ENCODE measurements around the gene PDGFD. TPM values are rescaled to one million over a fixed set of nuclear protein-coding genes. Genes with fewer than 3 reads are reported as not detected.

The PDGFD gene
- total RNA-seq, 1 experiment from 2014 or later, result 1.7 TPM

DNA sequence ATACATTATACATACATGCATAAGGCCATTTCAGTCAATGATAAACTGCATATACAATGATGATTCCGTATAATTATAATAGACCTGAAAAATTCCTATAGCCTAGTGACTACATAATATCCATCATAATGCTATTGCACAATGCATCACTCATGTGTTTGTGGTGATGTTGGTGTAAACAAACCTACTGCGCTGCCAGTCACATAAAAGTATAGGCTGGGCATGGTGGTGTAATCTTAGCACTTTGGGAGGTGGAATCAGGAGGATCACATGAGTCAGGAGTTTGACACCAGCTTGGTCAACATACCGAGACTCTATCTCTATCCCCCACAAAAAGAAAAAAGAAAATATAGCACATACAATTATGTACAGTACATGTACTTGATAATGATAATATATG lies 291.2 kb downstream of the PDGFD start:
- H3K4me1 ChIP-seq (ENCODE audit: insufficient read depth, low read length), result no peaks in the 10 kb centered on the region
- no peak overlapping the region for H3K18ac ChIP-seq (ENCODE audit: insufficient read length, low read depth, low read length)
- H3K36me3 Mint-ChIP-seq (ENCODE audit: insufficient read depth in 1 of 3, low read depth in 3 of 3), result peaks cover 0 to 2% (median 0%) of the 10 kb centered on the region in 3 experiments; a peak in 1 of 7 replicates
- H3K79me2 ChIP-seq (ENCODE audit: insufficient read depth, low read length), result no peaks in the 10 kb centered on the region
- H3K27ac ChIP-seq (ENCODE audit: insufficient read length, low read depth, low read length), result no peak overlapping the region
- H3K4me2 ChIP-seq (ENCODE audit: insufficient read depth, insufficient read length, low read length), result no peak overlapping the region
- DNase-seq, result no peak
- H3K4me3 Mint-ChIP-seq, result no peak overlapping the region
- H3K79me1 ChIP-seq (ENCODE audit: insufficient read depth, low read depth, low read length, poor library complexity, severe bottlenecking), result no peaks in the 10 kb centered on the region
- H3K9me3 Mint-ChIP-seq, result no peaks in the 10 kb centered on the region
- no peak overlapping the region for H4K91ac ChIP-seq (ENCODE audit: insufficient read length, low read depth, low read length)
- peaks cover 0 to 3% of the 10 kb centered on the region in 2 experiments; a peak in 1 of 4 replicates for H3K4me1 Mint-ChIP-seq
- H2BK12ac ChIP-seq (ENCODE audit: insufficient read length, low read depth, low read length), result no peak overlapping the region
- no peak overlapping the region for H3K23ac ChIP-seq (ENCODE audit: insufficient read length, low read depth, low read length)
- H2BK20ac ChIP-seq (ENCODE audit: low read depth, low read length, poor library complexity, severe bottlenecking), result no peak overlapping the region
- no peak overlapping the region for H3K56ac ChIP-seq (ENCODE audit: insufficient read length, low read depth, low read length)
- H2AK5ac ChIP-seq (ENCODE audit: insufficient read length, low read length), result no peak overlapping the region
- H3K23me2 ChIP-seq (ENCODE audit: insufficient read length, low read depth, low read length, poor library complexity, severe bottlenecking), result no peaks in the 10 kb centered on the region
- H4K8ac ChIP-seq (replicated peaks; ENCODE audit: insufficient read length, low read depth, low read length), result no peak overlapping the region
- no peaks in the 10 kb centered on the region for H3K27me3 ChIP-seq (ENCODE audit: insufficient read depth, low read length)
- H2BK15ac ChIP-seq (ENCODE audit: low read depth, low read length), result no peak overlapping the region
- H3K27me3 Mint-ChIP-seq (ENCODE audit: low read depth), result no peaks in the 10 kb centered on the region
- no CpG with 5 or more reads among the region's 3 CpGs for WGBS (ENCODE audit: extremely low coverage, insufficient read length, low lambda C conversion rate)
- no peak overlapping the region for H4K5ac ChIP-seq (ENCODE audit: insufficient read length, low read depth, low read length)
- H3K4ac ChIP-seq (ENCODE audit: low read depth, low read length), result no peak overlapping the region
- H3K9ac ChIP-seq (ENCODE audit: extremely low read depth, insufficient read length, low read length), result no peak overlapping the region
- H4K20me1 ChIP-seq (ENCODE audit: control insufficient read depth, insufficient read depth, insufficient read length), result no peaks in the 10 kb centered on the region
- no peaks in the 10 kb centered on the region for H3K9me3 ChIP-seq (ENCODE audit: control insufficient read depth, low read depth, low read length)
- no peak overlapping the region for H2BK120ac ChIP-seq (ENCODE audit: low read depth, low read length, poor library complexity, severe bottlenecking)
- no peak overlapping the region for H2BK5ac ChIP-seq (ENCODE audit: insufficient read length, low read length)
- no peak overlapping the region for H3T11ph ChIP-seq (ENCODE audit: low read length)
- TF ChIP-seq, protein P1, sequence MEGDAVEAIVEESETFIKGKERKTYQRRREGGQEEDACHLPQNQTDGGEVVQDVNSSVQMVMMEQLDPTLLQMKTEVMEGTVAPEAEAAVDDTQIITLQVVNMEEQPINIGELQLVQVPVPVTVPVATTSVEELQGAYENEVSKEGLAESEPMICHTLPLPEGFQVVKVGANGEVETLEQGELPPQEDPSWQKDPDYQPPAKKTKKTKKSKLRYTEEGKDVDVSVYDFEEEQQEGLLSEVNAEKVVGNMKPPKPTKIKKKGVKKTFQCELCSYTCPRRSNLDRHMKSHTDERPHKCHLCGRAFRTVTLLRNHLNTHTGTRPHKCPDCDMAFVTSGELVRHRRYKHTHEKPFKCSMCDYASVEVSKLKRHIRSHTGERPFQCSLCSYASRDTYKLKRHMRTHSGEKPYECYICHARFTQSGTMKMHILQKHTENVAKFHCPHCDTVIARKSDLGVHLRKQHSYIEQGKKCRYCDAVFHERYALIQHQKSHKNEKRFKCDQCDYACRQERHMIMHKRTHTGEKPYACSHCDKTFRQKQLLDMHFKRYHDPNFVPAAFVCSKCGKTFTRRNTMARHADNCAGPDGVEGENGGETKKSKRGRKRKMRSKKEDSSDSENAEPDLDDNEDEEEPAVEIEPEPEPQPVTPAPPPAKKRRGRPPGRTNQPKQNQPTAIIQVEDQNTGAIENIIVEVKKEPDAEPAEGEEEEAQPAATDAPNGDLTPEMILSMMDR (conservative IDR thresholded peaks at IDR 0.05), result no peak
- H3K14ac ChIP-seq (ENCODE audit: insufficient read depth, low read length), result no peak overlapping the region
- no peak overlapping the region for H2AFZ ChIP-seq (ENCODE audit: low read length)
- no peak overlapping the region for H3K27ac Mint-ChIP-seq
